Measurements from ENCODE around the gene DLX6. TPM values are rescaled to one million over a fixed set of nuclear protein-coding genes. Genes with fewer than 3 reads are reported as not detected.

DLX6 gene
- total RNA-seq, 1 experiment from 2014 or later, result 17.9 TPM

DNA sequence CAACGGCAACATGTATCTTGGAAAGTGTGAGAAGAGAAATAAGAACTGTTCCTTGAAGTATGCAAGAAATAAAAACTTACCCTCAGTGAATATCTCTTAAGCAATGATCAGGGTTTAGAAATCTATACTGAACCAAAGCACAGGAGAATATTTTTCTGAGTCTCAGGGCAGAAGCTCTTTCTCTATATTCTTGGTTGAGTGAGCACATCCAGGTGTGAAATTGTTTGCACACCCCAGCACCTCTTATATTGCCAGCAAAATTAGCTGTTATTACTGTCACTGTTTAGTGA lies 8.4 kb downstream of the DLX6 start:
- H3K36me3 ChIP-seq (ENCODE audit: insufficient read depth, low read length, poor library complexity, severe bottlenecking), result peaks cover 6% of the 10 kb centered on the region
- DNase-seq (ENCODE audit: low spot score), result no peak
- TF ChIP-seq, protein P1, sequence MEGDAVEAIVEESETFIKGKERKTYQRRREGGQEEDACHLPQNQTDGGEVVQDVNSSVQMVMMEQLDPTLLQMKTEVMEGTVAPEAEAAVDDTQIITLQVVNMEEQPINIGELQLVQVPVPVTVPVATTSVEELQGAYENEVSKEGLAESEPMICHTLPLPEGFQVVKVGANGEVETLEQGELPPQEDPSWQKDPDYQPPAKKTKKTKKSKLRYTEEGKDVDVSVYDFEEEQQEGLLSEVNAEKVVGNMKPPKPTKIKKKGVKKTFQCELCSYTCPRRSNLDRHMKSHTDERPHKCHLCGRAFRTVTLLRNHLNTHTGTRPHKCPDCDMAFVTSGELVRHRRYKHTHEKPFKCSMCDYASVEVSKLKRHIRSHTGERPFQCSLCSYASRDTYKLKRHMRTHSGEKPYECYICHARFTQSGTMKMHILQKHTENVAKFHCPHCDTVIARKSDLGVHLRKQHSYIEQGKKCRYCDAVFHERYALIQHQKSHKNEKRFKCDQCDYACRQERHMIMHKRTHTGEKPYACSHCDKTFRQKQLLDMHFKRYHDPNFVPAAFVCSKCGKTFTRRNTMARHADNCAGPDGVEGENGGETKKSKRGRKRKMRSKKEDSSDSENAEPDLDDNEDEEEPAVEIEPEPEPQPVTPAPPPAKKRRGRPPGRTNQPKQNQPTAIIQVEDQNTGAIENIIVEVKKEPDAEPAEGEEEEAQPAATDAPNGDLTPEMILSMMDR (conservative IDR thresholded peaks at IDR 0.05; ENCODE audit: low read depth, low read length), result no peak
- no peak for TF ChIP-seq EZH2 (IDR thresholded peaks at IDR 0.05; ENCODE audit: borderline replicate concordance, low read depth, low read length, poor library complexity, severe bottlenecking)
- BruUV-seq (replicated peaks), result no TSS peak
- POLR2A ChIA-PET (ENCODE audit: low non-redundant PET), result no interaction called here
- H3K27me3 ChIP-seq (replicated peaks; ENCODE audit: insufficient read depth, low read depth, low read length, poor library complexity), result peaks cover 73% of the 10 kb centered on the region
- no peak overlapping the region for H3K27ac ChIP-seq (ENCODE audit: low read depth, low read length, poor library complexity, severe bottlenecking)
- CTCF ChIA-PET, result interaction anchor here (0.6 kb wide), 1 partner anchor 267 kb away, joined by 10 read pairs; no protein-coding TSS in a partner anchor
- H3K9me3 ChIP-seq (ENCODE audit: low read depth, low read length, poor library complexity, severe bottlenecking), result no peaks in the 10 kb centered on the region
- intact Hi-C loops (cut with micrococcal nuclease; ENCODE audit: unreplicated experiment), result no loop called here
- no peak overlapping the region for H3K4me3 ChIP-seq (ENCODE audit: low read depth, low read length, poor library complexity, severe bottlenecking)
- peaks cover 78% of the 10 kb centered on the region for H3K4me1 ChIP-seq (ENCODE audit: insufficient read depth, low read length, poor library complexity, severe bottlenecking)

DNA sequence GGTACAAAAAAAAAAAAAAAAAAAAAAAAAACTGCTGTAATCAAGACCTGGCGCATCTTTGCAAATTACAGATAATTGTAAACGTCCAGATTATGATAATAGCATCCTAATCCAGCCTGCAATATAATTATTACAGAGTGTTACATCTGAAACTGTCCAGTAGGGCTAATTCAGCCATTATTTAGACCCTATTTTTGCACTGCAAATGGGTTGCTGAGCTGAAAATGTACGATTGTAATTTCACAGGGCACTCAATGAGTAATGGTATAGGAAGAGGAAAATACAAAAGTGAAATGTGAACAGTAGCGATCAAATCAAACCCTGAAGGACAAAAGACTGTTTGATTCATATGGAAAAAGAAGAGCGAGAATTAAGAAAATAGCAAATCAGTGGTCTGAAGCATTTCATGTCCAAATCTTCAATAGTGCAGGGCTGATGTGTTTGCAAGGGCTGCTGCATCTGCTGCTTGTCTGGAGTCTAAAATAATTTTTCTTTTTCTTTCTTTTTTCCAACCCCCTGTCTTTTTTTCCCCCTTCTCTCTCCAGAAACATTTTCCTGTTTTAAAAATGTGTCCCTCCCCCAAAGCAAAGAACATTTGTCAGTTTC lies 8.9 kb downstream of the DLX6 start:
- ChIA-PET CTCF (interaction anchor here (0.6 kb wide), 1 partner anchor 267 kb away, joined by 10 read pairs; no protein-coding TSS in a partner anchor), POLR2A (ENCODE audit: low non-redundant PET) (no interaction called here)
- H3K4me1 ChIP-seq (ENCODE audit: insufficient read depth, low read length, poor library complexity, severe bottlenecking), result peaks cover 78% of the 10 kb centered on the region

DNA sequence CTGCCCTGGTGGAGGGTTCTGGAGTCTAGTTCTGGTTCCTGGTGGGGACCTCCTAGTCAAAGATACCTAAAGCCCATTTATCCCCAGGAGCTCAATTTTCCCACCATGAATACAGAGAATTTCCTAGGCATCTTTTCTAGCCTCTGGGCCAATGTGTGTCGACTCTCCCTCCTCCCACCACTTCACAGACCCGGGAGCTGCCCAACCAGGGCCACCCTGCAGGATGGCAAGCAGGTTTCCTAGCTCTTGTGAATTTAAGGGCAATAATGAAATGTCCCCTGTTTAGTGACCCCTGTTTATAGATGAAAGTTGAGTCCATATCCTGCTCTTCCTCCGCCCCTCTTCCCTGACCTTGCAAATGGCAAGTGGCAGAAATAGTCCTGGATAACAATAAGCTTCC lies 9.9 kb downstream of the DLX6 start:
- no TSS peak for BruUV-seq (replicated peaks)

More for the DNA sequence above, 8.9 kb downstream of the DLX6 start:
- BruUV-seq (replicated peaks), result no TSS peak
- no peaks in the 10 kb centered on the region for H3K9me3 ChIP-seq (ENCODE audit: low read depth, low read length, poor library complexity, severe bottlenecking)
- DNase-seq (ENCODE audit: low spot score), result no peak
- peak overlapping the region; percentile 22 for H3K27ac ChIP-seq (ENCODE audit: low read depth, low read length, poor library complexity, severe bottlenecking)
- intact Hi-C loops (cut with micrococcal nuclease; ENCODE audit: unreplicated experiment), result no loop called here
- peaks cover 77% of the 10 kb centered on the region for H3K27me3 ChIP-seq (replicated peaks; ENCODE audit: insufficient read depth, low read depth, low read length, poor library complexity)
- TF ChIP-seq, protein P1 (conservative IDR thresholded peaks at IDR 0.05; ENCODE audit: low read depth, low read length), result no peak
- TF ChIP-seq EZH2 (IDR thresholded peaks at IDR 0.05; ENCODE audit: borderline replicate concordance, low read depth, low read length, poor library complexity, severe bottlenecking), result no peak
- peaks cover 10% of the 10 kb centered on the region for H3K36me3 ChIP-seq (ENCODE audit: insufficient read depth, low read length, poor library complexity, severe bottlenecking)
- no peak overlapping the region for H3K4me3 ChIP-seq (ENCODE audit: low read depth, low read length, poor library complexity, severe bottlenecking)

More for the DNA sequence above, 9.9 kb downstream of the DLX6 start:
- ChIA-PET POLR2A (ENCODE audit: low non-redundant PET) (no interaction called here), CTCF (interaction anchor here (0.7 kb wide), 1 partner anchor 9 kb away, joined by 3 read pairs; no protein-coding TSS in a partner anchor)
- H3K9me3 ChIP-seq (ENCODE audit: low read depth, low read length, poor library complexity, severe bottlenecking), result no peaks in the 10 kb centered on the region
- intact Hi-C loops (cut with micrococcal nuclease; ENCODE audit: unreplicated experiment), result no loop called here
- H3K4me3 ChIP-seq (ENCODE audit: low read depth, low read length, poor library complexity, severe bottlenecking), result peak overlapping the region; percentile 76
- H3K36me3 ChIP-seq (ENCODE audit: insufficient read depth, low read length, poor library complexity, severe bottlenecking), result peaks cover 14% of the 10 kb centered on the region
- DNase-seq (ENCODE audit: low spot score), result no peak
- H3K4me1 ChIP-seq (ENCODE audit: insufficient read depth, low read length, poor library complexity, severe bottlenecking), result peaks cover 70% of the 10 kb centered on the region
- H3K27me3 ChIP-seq (replicated peaks; ENCODE audit: insufficient read depth, low read depth, low read length, poor library complexity), result peaks cover 75% of the 10 kb centered on the region
- peak overlapping the region; percentile 89 for H3K27ac ChIP-seq (ENCODE audit: low read depth, low read length, poor library complexity, severe bottlenecking)
- TF ChIP-seq EZH2 (IDR thresholded peaks at IDR 0.05; ENCODE audit: borderline replicate concordance, low read depth, low read length, poor library complexity, severe bottlenecking), result no peak
- TF ChIP-seq, protein P1 (conservative IDR thresholded peaks at IDR 0.05; ENCODE audit: low read depth, low read length), result no peak
